Vagina (tissue), 2 donors: ENCODE measurements around the gene DNLZ.

Experiments
- POLR2A ChIP-seq, 2 donors: fragments of 450-650 bp; IDR thresholded peaks; one replicate each; pipeline ENCODE4 v1.6.1; 2017; ENCODE audit warnings: antibody characterized with exemption in 2 of 2, mild to moderate bottlenecking in 2 of 2, moderate library complexity in 2 of 2
- POLR2AphosphoS5 ChIP-seq, 2 donors: sonication (generic); formaldehyde crosslinking; IDR thresholded peaks; one replicate each; pipeline ENCODE4 v1.9.0; 2017; ENCODE audit warnings: antibody characterized with exemption in 2 of 2, mild to moderate bottlenecking in 2 of 2, low read depth in 1 of 2; ENCODE audit not compliant: insufficient read depth in 1 of 2
- TF ChIP-seq, protein P1 (sequence below), 3 experiments: fragments of 450-650 bp in 2 of 3; fragments of 200-600 bp in 1 of 3; sonication (generic) in 1 of 3; IDR thresholded peaks; one replicate each; pipeline ENCODE4 v1.5.1; 2017 to 2019; ENCODE audit warnings: antibody characterized with exemption in 3 of 3, mild to moderate bottlenecking in 2 of 3, moderate library complexity in 2 of 3

DNA sequence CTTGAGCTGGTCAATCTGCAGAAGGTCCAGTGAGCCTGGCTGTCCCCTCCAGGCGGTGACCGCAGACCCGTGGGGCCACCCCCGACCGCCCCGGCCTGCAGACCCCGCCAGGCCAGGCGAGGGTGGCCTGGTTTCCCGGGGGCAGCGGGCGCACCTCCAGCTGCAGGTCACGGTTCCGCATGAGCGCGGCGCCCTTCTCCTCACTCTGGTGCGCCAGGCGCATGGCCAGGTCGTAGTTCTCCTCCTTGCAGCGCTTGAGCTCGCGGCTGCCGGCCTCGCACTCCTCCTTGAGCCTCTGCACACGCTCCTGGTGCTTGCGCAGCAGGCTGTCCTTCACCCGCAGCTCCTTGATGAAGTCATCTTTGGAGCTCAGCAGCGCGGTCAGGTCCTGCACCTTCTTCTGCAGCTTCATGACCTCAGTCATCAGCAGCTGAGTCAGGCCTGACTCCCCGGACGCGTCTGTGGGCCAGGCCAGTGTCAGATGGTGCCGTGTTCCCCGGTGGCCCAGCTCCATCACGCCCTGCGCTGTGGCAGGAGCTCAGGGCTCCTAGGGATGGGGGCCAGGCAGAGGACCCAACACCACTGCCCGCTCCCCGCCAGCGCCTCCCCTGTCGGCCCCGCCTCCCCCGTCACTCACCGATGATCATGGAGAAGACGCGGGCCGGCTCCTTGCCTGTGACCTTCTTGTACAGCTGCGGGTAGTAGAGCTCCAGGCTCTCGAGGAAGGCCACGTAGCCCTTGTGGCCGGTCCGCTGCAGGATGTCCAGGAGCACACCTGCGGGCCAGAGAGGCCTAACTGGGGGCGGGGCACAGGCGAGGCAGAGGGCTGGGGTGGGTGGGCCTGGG is 7.4 kb upstream of the DNLZ start:
- TF ChIP-seq, protein P1, sequence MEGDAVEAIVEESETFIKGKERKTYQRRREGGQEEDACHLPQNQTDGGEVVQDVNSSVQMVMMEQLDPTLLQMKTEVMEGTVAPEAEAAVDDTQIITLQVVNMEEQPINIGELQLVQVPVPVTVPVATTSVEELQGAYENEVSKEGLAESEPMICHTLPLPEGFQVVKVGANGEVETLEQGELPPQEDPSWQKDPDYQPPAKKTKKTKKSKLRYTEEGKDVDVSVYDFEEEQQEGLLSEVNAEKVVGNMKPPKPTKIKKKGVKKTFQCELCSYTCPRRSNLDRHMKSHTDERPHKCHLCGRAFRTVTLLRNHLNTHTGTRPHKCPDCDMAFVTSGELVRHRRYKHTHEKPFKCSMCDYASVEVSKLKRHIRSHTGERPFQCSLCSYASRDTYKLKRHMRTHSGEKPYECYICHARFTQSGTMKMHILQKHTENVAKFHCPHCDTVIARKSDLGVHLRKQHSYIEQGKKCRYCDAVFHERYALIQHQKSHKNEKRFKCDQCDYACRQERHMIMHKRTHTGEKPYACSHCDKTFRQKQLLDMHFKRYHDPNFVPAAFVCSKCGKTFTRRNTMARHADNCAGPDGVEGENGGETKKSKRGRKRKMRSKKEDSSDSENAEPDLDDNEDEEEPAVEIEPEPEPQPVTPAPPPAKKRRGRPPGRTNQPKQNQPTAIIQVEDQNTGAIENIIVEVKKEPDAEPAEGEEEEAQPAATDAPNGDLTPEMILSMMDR (IDR thresholded peaks at IDR 0.05) = no peak
- TF ChIP-seq POLR2AphosphoS5 (IDR thresholded peaks at IDR 0.05; ENCODE audit: insufficient read depth in 1 of 2, low read depth in 1 of 2) (no peak), POLR2A (IDR thresholded peaks at IDR 0.05) (no peak)
